Bone marrow (tissue), 2 donors: ENCODE data around the gene KAZN.

Experiments
- DNase-seq, 2 donors: peaks; one replicate each; lab custom pipeline; 2025; lab: John Stamatoyannopoulos, UW

The KAZN gene

DNA sequence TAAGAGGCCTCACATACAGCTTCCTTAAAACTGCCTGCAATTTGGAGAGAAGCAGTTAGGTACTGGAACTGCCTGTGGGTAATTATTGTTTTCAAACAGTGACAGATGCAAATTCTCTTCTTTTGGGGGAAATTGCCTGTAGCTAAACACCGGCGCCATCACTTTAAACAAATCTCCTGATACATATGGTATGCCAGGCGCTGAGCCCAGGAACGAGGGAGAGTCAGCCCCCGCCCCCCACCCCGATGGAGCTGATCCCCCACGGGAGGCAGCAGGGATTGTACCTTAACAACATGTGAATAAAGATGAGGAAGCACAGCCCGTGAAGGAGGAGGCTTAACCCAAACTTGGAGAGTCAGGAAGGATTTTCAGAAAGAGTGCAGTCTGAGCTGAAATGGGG, 562.1 kb downstream of the KAZN start:
- no peak for DNase-seq

DNA sequence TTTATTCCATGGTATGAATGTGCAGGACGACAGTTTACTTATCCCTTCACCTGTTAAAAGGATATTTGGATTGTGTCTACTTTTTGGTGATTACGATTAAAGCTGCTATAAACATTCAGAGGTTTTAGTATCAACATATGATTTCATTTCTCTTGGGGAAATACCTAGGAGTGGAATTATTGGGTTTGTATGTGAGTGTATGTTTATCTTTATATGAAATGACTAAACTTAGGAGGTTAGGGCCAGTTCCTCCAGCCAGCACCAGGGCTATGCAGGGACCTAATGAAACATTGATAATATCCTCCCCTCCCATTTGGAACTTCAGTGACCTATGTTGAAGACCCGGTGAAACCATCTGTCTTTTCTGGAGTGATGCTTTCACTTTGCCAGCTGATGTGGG, 568.9 kb downstream of the KAZN start:
- no peak for DNase-seq
